Immature natural killer cell (primary cell): ENCODE measurements around the gene NOLC1. TPM values are rescaled to one million over a fixed set of nuclear protein-coding genes. Genes with fewer than 3 reads are reported as not detected.

Experiments
- DNase-seq, 3 donors: peaks; one replicate each; pipeline ENCODE4 v3.0.0; 2022; ENCODE audit warnings: mixed read lengths in 1 of 3
- H3K27ac Mint-ChIP-seq, 6 donors: one replicate each; pipeline ENCODE4 v1.8.0; 2020; ENCODE audit warnings: mixed read lengths in 6 of 6, mild to moderate bottlenecking in 5 of 6, inconsistent platforms in 4 of 6, moderate library complexity in 3 of 6
- H3K27me3 Mint-ChIP-seq, 3 donors: one replicate each; pipeline ENCODE4 v1.8.0; 2020 to 2021; ENCODE audit warnings: low read depth in 3 of 3, mild to moderate bottlenecking in 3 of 3, mixed read lengths in 3 of 3, moderate library complexity in 3 of 3, inconsistent platforms in 1 of 3
- H3K36me3 Mint-ChIP-seq, 3 donors: one replicate each; pipeline ENCODE4 v1.8.0; 2020; ENCODE audit warnings: mixed read lengths in 3 of 3, inconsistent platforms in 2 of 3, mild to moderate bottlenecking in 2 of 3
- H3K4me1 Mint-ChIP-seq, 2 donors: one replicate each; pipeline ENCODE4 v1.8.0; 2020; ENCODE audit warnings: inconsistent platforms in 2 of 2, mild to moderate bottlenecking in 2 of 2, mixed read lengths in 2 of 2, moderate library complexity in 1 of 2
- H3K4me3 Mint-ChIP-seq, 5 donors: one replicate each; pipeline ENCODE4 v1.8.0; 2020; ENCODE audit warnings: mild to moderate bottlenecking in 5 of 5, mixed read lengths in 5 of 5, inconsistent platforms in 3 of 5, moderate library complexity in 3 of 5
- H3K9me3 Mint-ChIP-seq, 6 donors: one replicate each; pipeline ENCODE4 v1.8.0; 2020; ENCODE audit warnings: mild to moderate bottlenecking in 6 of 6, mixed read lengths in 6 of 6, inconsistent platforms in 4 of 6, moderate library complexity in 3 of 6
- polyA plus RNA-seq, 3 donors: library from polyadenylated mRNA; unstranded; fragments of 300-500 nt; fragmentation: Illumina TruSeq; gene quantifications; one replicate each; pipeline ENCODE4 v1.2.3, GENCODE V29; 2021

The NOLC1 gene
- polyA plus RNA-seq, result 10 to 100 TPM; 15.1 to 80.4 (median 29.4) TPM

- Mint-ChIP-seq H3K36me3 (peaks cover 11 to 15% (median 11%) of the 10 kb centered on the region in 3 donors), H3K27me3 (peaks cover 0 to 10% (median 9%) of the 10 kb centered on the region in 3 donors), H3K27ac (peak within 1 kb of the TSS; percentile 97 to 99 (median 99)), H3K4me1 (peaks cover 31 to 34% of the 10 kb centered on the region in 2 donors), H3K9me3 (no peaks in the 10 kb centered on the region), H3K4me3 (peak within 1 kb of the TSS; percentile 91 to 98 (median 93))
- peak; percentile 100 for DNase-seq
Measured at GRCh38 chr10:102151774-102152544, at the start of gene NOLC1. Gene NOLC1 (plus strand): TSS chr10:102152389. CDS start chr10:102152411, 22 bp downstream.

- DNase-seq, result no peak
- Mint-ChIP-seq H3K4me3 (no peak overlapping the region), H3K27me3 (peaks cover 0 to 3% (median 2%) of the 10 kb centered on the region in 3 donors), H3K27ac (no peak overlapping the region), H3K9me3 (no peaks in the 10 kb centered on the region), H3K36me3 (peaks cover 0 to 7% (median 0%) of the 10 kb centered on the region in 3 donors), H3K4me1 (peaks cover 20 to 21% of the 10 kb centered on the region in 2 donors)
Measured at GRCh38 chr10:102102421-102102820, 49.8 kb upstream of the NOLC1 start.

- no peak for DNase-seq
- no peak overlapping the region for H3K4me3 Mint-ChIP-seq
- H3K36me3 Mint-ChIP-seq, result peaks cover 0 to 27% (median 12%) of the 10 kb centered on the region in 3 donors
- H3K27ac Mint-ChIP-seq, result peak overlapping the region in 1 of 6 donors; percentile 19
- no peaks in the 10 kb centered on the region for H3K9me3 Mint-ChIP-seq
- peaks cover 0 to 4% (median 2%) of the 10 kb centered on the region in 3 donors for H3K27me3 Mint-ChIP-seq
- peaks cover 20 to 24% of the 10 kb centered on the region in 2 donors for H3K4me1 Mint-ChIP-seq
Measured at GRCh38 chr10:102106998-102107397, 45.2 kb upstream of the NOLC1 start.

GRCh38 chr10:102109166-102110116, 42.7 kb upstream of the NOLC1 start:
- no peak for DNase-seq
- peaks cover 0 to 4% (median 2%) of the 10 kb centered on the region in 3 donors for H3K27me3 Mint-ChIP-seq
- H3K4me1 Mint-ChIP-seq, result peaks cover 33 to 36% of the 10 kb centered on the region in 2 donors
- H3K27ac Mint-ChIP-seq, result peak overlapping the region in 1 of 6 donors; percentile 13
- H3K4me3 Mint-ChIP-seq, result no peak overlapping the region
- no peaks in the 10 kb centered on the region for H3K9me3 Mint-ChIP-seq
- H3K36me3 Mint-ChIP-seq, result peaks cover 0 to 25% (median 12%) of the 10 kb centered on the region in 3 donors

GRCh38 chr10:102111276-102111675, 40.9 kb upstream of the NOLC1 start:
- H3K4me1 Mint-ChIP-seq, result peaks cover 36 to 39% of the 10 kb centered on the region in 2 donors
- no peak overlapping the region for H3K4me3 Mint-ChIP-seq

GRCh38 chr10:102112210-102112817, 39.9 kb upstream of the NOLC1 start:
- Mint-ChIP-seq H3K36me3 (peaks cover 0 to 21% (median 12%) of the 10 kb centered on the region in 3 donors), H3K4me1 (peaks cover 46 to 48% of the 10 kb centered on the region in 2 donors), H3K27ac (peak overlapping the region in 4 of 6 donors; percentile 77 to 91 (median 88)), H3K9me3 (no peaks in the 10 kb centered on the region), H3K27me3 (peaks cover 0 to 5% (median 0%) of the 10 kb centered on the region in 3 donors), H3K4me3 (peak overlapping the region in 1 of 5 donors; percentile 14)
- DNase-seq, result no peak

More at GRCh38 chr10:102111276-102111675, 40.9 kb upstream of the NOLC1 start:
- Mint-ChIP-seq H3K36me3 (peaks cover 0 to 25% (median 12%) of the 10 kb centered on the region in 3 donors), H3K9me3 (no peaks in the 10 kb centered on the region), H3K27me3 (peaks cover 0 to 4% (median 2%) of the 10 kb centered on the region in 3 donors), H3K27ac (peak overlapping the region in 2 of 6 donors; percentile 28 to 40)
- DNase-seq, result no peak

- Mint-ChIP-seq H3K27me3 (peaks cover 2 to 5% (median 4%) of the 10 kb centered on the region in 3 donors), H3K4me3 (peak overlapping the region; percentile 73 to 93 (median 85)), H3K4me1 (peaks cover 57 to 59% of the 10 kb centered on the region in 2 donors), H3K9me3 (no peaks in the 10 kb centered on the region), H3K36me3 (peaks cover 0 to 18% (median 12%) of the 10 kb centered on the region in 3 donors), H3K27ac (peak overlapping the region; percentile 77 to 91 (median 88))
- no peak for DNase-seq
Measured at GRCh38 chr10:102113261-102113955, 38.8 kb upstream of the NOLC1 start.

GRCh38 chr10:102113956-102114857, 38.0 kb upstream of the NOLC1 start:
- H3K4me1 Mint-ChIP-seq, result peaks cover 65 to 67% of the 10 kb centered on the region in 2 donors
- peaks cover 0 to 10% (median 9%) of the 10 kb centered on the region in 3 donors for H3K36me3 Mint-ChIP-seq
- no peak for DNase-seq
- H3K9me3 Mint-ChIP-seq, result no peaks in the 10 kb centered on the region
- peak overlapping the region; percentile 85 to 98 (median 96) for H3K27ac Mint-ChIP-seq
- peak overlapping the region; percentile 84 to 93 (median 91) for H3K4me3 Mint-ChIP-seq
- H3K27me3 Mint-ChIP-seq, result peaks cover 2 to 5% (median 4%) of the 10 kb centered on the region in 3 donors

- DNase-seq, result peak; percentile 66 to 71 (median 69)
- Mint-ChIP-seq H3K4me3 (peak overlapping the region; percentile 84 to 93 (median 91)), H3K27ac (peak overlapping the region; percentile 88 to 98 (median 97)), H3K4me1 (peaks cover 70 to 72% of the 10 kb centered on the region in 2 donors), H3K36me3 (peaks cover 0 to 2% (median 1%) of the 10 kb centered on the region in 3 donors), H3K9me3 (no peaks in the 10 kb centered on the region), H3K27me3 (peaks cover 2 to 7% (median 6%) of the 10 kb centered on the region in 3 donors)
Measured at GRCh38 chr10:102114861-102115618, 37.1 kb upstream of the NOLC1 start.

- no peak for DNase-seq
- Mint-ChIP-seq H3K4me1 (peaks cover 70 to 72% of the 10 kb centered on the region in 2 donors), H3K9me3 (no peaks in the 10 kb centered on the region), H3K36me3 (no peaks in the 10 kb centered on the region), H3K27ac (peak overlapping the region; percentile 88 to 98 (median 97)), H3K27me3 (peaks cover 2 to 12% (median 6%) of the 10 kb centered on the region in 3 donors), H3K4me3 (peak overlapping the region; percentile 84 to 93 (median 91))
Measured at GRCh38 chr10:102115775-102116174, 36.4 kb upstream of the NOLC1 start.

- no peak for DNase-seq
- Mint-ChIP-seq H3K36me3 (no peaks in the 10 kb centered on the region), H3K4me3 (peak overlapping the region; percentile 49 to 93 (median 87))
Measured at GRCh38 chr10:102116656-102117055, 35.5 kb upstream of the NOLC1 start.

More at GRCh38 chr10:102116656-102117055, 35.5 kb upstream of the NOLC1 start:
- Mint-ChIP-seq H3K4me1 (peaks cover 79% of the 10 kb centered on the region in 2 donors), H3K27ac (peak overlapping the region; percentile 88 to 98 (median 97)), H3K9me3 (no peaks in the 10 kb centered on the region), H3K27me3 (peaks cover 2 to 14% (median 6%) of the 10 kb centered on the region in 3 donors)
